Activated CD8-positive, alpha-beta memory T cell treated with anti-CD3 and anti-CD28 coated beads, Interleukin-2, amount 50 U/mL, for 24 hours (primary cell): Measurements from ENCODE around the gene HS3ST2.
A peak's percentile ranks its signal among the peaks of the same experiment; 100 is the strongest.
"Not testable (repeated sequence)": the region's sequence is repeated elsewhere in the genome, so short reads cannot be mapped to it uniquely, and the experiment has no call there.

Experiments
- DNase-seq: peaks from one replicate; pipeline ENCODE4 v3.0.0-alpha.2; 2020; ENCODE audit errors: extremely low read depth

The HS3ST2 gene

GRCh38 chr16:22813223-22813947 lies 577 bp upstream of the HS3ST2 start:
- peak; percentile 1 for DNase-seq

- no peak for DNase-seq
These were observed 746 bp downstream of the HS3ST2 start for GRCh38 chr16:22814711-22815105.

DNA sequence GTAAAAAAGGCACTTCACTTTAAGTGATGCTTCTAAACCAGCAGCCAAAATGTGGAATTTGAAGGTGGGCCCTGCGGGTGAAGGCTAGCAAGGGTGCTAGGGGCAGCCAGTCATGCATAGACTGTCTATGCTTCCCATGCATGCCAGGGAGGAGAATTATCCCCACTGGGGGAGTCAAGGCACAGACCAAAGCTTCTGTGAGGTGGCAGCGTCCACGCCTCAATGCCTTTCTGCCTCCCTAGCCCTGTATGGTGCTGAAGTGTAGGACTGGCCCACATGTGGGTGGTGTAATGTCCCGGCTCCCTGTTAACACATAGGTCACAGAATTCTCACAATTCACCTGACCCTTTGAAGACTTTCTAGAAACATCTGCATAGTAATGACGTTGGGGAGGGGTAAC lies 1.9 kb downstream of the HS3ST2 start:
- DNase-seq, result no peak

DNA sequence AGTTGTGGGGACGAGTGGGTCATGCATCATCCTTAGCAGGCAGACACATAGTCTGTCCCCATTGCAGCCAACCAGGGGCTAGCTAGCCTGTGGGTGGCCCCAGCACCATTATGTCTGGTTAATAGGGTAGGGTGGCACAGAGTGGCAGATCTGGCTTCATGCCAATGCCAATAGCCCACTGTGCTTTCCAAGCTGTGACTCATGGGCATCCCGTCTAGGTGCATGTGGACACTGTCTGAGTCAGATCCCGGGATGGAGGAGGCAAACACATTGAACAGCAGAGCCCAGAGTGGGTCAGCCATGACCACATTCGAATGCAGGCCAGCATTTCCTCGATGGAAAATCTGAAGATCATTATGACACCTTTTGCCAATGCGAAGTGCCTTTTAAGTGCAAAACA lies 2.5 kb downstream of the HS3ST2 start:
- no peak for DNase-seq

DNA sequence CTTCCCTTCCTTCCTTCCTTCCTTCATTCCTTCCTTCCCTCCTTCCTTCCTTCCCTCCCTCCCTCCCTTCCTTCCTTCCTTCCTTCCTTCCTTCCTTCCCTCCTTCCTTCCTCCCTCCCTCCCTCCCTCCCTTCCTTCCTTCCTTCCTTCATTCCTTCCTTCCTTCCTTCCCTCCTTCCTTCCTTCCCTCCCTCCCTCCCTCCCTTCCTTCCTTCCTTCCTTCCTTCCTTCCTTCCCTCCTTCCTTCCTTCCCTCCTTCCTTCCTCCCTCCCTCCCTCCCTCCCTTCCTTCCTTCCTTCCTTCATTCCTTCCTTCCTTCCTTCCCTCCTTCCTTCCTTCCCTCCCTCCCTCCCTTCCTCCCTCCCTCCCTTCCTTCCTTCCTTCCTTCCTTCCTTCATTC lies 4.8 kb downstream of the HS3ST2 start:
- DNase-seq, result not testable (repeated sequence)

DNA sequence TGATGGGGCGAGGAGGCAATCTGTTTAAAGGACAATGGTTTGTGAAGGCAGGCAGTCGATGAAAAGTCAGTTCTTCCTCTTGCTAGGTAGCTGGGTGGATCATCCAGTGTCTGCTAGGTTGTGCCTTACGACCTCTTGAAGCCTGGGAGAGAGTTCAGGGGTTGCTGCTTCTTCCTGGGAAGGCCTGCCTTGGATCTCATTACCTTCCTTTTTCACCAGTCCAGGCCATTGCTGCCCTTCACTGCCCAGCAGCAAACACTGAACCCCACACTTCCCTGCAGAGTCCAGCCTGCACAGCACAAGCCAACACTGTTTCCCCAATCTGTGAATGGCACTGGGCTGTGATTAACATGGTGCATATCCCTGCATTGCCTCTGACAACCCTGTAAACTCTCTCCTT lies 24.7 kb downstream of the HS3ST2 start:
- no peak for DNase-seq

DNA sequence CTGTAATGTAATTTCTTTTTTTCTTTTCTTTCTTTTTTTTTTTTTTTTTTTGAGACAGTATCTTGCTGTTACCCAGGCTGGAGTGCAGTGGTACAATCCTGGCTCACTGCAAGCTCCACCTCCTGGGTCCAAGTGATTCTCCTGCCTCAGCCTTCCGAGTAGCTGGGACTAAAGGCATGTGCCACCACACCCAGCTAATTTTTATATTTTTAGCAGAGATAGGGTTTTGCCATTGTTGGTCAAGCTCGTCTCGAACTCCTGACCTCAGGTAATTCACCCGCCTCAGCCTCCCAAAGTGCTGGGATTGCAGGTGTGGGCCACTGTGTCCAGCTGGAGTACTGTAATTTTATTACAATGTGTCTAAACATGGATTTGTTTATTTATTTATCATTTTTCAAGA lies 28.1 kb downstream of the HS3ST2 start:
- not testable (repeated sequence) for DNase-seq

DNA sequence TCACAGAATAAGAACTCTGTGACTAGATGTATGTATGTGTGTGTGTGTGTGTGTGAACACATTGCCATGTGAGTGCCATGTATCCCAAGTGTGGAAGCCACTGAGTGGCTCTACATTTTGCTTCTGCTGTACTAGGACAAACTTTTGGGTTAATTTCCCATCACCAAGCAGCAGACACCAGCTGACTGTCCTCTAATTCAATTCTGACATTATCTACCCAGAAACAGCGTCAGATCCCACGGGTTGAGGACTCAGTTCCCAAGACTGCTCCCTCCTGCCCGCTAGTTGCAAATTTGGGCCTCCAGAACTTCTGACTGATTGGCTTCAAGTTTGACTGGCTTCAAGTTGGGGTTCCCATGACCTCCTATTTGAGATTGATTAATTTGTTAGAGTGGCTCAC lies 29.2 kb downstream of the HS3ST2 start:
- no peak for DNase-seq

DNA sequence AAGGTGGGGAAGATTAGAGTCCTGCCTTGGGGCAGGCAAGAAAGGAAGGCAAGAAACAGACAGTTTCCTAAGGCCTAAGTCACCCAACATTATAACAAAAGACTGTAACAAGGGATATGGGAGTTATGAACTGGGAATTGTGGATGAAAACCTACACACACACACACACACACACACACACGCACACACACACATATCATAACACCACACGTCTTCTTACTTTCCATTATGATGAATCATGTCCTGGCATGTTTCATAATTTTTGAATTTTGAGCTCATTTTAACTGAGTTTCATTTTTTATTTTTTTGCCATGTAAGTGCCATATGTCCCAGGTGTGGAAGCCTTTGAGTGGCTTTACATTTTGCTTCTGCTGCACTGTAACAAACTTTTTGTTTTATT lies 29.9 kb downstream of the HS3ST2 start:
- no peak for DNase-seq

DNA sequence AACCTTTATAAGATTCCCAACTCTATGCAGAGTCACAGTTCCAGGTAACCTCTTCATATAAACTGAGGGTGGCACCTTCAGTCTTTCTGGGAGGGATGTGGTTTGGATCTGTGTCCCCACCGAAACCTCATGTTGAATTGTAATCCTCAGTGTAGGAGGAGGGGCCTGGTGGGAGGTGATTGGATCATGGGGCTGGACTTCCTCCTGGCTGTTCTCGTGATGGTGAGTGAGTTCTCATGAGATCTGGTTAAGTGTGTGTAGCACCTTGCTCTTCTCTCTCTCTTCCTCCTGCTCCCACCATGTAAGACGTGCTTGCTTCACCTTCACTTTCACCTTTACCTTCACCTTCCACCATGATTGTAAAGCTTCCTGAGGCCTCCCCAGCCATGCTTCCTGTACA lies 30.5 kb downstream of the HS3ST2 start:
- no peak for DNase-seq

DNA sequence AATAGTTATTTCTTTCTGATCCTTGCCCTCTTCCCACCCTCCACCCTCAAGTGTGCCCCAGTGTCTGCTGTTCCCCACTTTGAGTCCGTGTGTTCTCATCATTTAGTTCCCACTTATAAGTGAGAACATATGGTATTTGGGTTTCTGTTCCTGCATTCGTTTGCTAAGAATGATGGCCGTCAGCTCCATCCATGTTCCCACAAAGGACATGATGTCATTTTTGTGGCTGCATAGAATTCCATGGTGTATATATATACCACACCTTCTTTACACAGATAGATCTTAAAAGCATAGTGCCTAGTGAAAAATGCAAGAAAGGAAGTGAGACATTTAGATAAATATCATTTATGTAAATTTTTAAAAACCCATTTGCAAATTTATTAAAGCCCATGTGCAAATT lies 33.1 kb downstream of the HS3ST2 start:
- no peak for DNase-seq

DNA sequence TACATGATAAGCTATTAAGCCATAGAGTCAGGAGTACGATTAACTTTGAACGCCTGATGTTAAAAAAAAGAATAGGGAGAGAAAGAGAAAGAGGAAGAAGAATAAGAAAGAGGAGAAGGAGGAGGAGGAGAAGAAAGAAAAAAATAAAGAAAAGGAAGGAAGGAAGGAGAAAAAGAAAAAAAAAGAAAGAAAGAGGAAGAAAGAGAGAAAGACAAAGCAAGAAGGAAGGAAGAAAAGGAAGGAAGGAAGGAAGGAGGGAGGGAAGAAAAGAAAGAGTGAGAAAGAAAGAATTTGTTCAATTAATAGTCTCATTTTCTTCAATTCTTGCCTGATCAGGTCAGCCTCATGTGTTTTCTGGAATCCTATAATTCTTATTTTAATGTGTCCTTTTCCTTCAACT lies 33.7 kb downstream of the HS3ST2 start:
- DNase-seq, result no peak

DNA sequence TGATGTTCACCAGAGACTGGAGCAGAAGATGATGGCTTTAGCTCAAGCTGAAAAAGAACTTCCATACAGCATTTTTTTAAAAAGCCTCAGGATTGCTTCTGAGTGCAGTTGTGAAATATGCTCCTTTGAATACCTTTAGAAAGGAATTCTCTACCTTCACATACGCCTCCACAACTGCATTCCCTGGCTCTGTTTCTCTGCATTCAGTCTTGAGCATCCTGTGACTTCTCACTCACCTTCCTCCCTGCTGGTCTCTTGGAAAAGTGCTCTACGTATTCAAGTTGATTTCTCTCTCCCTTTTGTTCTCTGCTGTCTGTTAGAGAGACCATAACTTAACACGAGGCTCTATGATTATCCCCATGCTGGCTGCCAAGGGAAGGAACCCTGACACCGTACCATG lies 34.5 kb downstream of the HS3ST2 start:
- no peak for DNase-seq

DNA sequence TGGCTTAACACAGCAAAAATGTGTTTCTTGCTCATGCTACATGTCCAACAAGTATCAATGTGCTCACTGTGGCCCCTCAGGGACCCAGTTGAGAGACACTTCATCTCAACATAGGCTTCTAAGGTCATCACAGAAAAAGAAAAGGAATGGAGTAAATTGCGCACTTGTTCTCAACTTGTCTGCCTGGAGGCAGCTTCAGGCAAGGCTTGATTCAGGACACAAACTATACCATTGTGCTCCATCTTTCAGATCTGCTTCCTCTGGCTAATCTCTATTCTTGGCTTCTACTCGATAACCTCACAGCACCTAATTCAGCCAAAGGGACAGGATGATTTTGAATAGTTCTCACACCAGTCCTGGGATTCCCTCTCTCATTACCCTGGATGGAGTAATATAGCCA lies 35.6 kb downstream of the HS3ST2 start:
- no peak for DNase-seq

- DNase-seq, result no peak
These were observed 41.3 kb downstream of the HS3ST2 start for GRCh38 chr16:22855231-22855630.

GRCh38 chr16:22857296-22858025 lies 43.5 kb downstream of the HS3ST2 start:
- DNase-seq, result no peak

GRCh38 chr16:22859925-22860324 lies 46.0 kb downstream of the HS3ST2 start:
- no peak for DNase-seq

GRCh38 chr16:22861580-22861979 lies 47.6 kb downstream of the HS3ST2 start:
- no peak for DNase-seq

- no peak for DNase-seq
These were observed 48.1 kb downstream of the HS3ST2 start for GRCh38 chr16:22862046-22862445.

DNA sequence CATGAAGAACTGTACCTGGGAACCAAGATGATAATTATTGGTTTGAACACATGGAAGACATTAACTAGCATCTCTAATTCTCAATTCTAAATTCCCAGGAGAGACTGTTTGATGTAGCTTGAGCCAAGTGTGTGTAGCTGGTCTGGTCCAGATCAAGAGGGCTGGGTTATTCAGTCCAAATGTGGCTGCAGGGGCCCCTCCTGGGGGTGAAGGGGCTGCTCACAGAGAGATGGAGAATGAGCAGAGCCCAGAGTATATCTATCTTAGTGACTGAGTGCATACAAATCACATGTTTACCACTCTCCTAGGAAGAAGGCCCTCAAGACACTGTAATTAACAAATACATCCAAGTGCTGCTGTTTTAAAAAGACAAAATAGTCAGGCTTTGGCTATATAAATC lies 50.4 kb downstream of the HS3ST2 start:
- DNase-seq, result no peak

DNA sequence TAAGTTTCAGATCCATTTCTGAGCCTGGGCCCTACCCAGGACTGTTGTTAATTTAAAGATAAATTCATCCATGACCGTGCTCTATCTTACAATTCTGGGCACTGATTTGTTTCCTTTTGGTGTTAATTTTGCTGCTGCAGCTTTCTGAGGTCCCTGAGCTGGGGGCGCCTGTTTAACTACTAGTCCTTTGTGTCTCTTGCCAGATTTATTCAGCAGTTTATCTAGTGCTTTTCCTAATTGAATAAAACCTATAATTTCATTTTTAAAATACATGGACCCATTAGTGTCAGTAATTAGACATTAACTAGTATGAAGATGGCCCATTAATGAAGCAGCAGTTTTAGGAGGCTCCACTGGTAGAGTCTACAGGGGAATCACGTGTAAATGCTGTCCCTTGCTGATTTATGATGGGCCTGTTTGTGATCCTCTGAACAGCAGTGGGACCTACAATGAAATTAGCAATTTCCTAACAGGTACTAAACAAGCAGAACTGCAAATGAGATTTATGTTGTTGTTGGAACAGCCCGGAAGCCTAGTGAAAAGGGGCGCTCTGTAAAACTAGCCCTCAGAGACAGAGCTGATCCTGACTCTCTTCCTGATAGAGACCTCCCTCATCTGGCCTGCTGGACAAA lies 54.7 kb downstream of the HS3ST2 start:
- no peak for DNase-seq

- no peak for DNase-seq
These were observed 57.9 kb downstream of the HS3ST2 start for GRCh38 chr16:22871861-22872260.

GRCh38 chr16:22874394-22874793 lies 60.4 kb downstream of the HS3ST2 start:
- no peak for DNase-seq
